Stimulated activated CD4-positive, alpha-beta T cell treated with anti-CD3 and anti-CD28 coated beads, Interleukin-2, amount 100 ng/mL, for 48 hours (primary cell): ENCODE results near the gene ERC1.
"Not testable (repeated sequence)": the region's sequence is repeated elsewhere in the genome, so short reads cannot be mapped to it uniquely, and the experiment has no call there.

Source experiments
- DNase-seq, 2 donors: peaks; one replicate each; pipeline ENCODE4 v3.0.0-alpha.2; 2020

Gene ERC1

DNA sequence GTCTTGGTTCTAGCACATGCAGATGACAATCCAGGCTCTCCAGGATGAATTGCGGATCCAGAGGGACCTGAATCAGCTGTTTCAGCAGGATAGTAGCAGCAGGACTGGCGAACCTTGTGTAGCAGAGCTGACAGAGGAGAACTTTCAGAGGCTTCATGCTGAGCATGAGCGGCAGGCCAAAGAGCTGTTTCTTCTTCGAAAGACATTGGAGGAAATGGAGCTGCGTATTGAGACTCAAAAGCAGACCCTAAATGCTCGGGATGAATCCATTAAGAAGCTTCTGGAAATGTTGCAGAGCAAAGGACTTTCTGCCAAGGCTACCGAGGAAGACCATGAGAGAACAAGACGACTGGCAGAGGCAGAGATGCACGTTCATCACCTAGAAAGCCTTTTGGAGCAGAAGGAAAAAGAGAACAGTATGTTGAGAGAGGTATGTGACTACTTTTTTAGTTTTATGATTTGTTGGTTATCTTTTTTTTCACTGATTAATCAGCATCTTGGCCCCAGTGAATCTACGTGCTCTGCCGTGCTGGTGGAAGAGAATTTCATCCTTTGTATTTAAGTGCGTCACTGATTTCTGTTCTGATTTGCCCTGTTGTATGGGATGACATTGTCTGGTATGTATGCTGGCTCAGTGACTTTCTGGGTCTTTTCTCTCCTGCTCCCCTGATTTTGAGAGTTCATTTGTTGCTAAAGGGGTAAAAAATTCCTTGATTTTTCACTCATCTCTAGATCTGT, 92.3 kb downstream of the ERC1 start:
- DNase-seq = no peak

DNA sequence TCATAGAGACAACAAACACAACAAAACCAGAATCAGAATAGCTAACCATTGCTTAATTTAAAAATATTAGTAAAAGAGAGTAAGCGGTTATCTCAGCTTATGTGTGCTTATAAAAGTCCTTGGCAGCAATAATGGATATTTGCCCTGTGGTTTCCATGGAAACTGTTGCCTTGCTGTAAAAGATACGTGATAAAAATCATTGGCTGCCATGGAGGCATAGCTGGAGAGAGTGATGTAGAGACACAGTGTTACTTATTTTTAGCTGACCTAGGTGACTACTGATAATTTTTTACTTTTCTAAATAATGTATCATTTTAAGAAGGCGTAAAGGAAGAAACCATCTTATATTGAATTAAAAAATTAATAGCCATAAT, 92.9 kb downstream of the ERC1 start:
- DNase-seq = no peak

DNA sequence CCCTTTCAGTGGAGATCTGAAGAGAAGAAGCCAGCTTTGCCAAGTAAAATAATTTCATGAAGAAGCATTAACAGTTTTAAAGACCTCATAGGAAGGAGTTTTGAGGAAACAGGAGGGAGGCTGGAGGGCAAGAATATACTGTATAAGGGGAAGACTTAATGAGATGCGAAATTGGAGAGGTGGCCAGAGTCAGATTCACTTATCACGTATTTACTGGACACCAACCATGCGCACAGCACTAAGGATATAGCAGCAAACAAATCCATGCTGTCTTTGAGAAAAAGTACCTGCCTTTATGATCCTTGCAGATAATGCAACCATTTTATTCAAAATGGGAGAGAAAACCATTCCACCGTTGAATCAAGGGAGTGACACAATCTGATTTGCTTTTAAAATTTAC, 100.3 kb downstream of the ERC1 start:
- DNase-seq = no peak

DNA sequence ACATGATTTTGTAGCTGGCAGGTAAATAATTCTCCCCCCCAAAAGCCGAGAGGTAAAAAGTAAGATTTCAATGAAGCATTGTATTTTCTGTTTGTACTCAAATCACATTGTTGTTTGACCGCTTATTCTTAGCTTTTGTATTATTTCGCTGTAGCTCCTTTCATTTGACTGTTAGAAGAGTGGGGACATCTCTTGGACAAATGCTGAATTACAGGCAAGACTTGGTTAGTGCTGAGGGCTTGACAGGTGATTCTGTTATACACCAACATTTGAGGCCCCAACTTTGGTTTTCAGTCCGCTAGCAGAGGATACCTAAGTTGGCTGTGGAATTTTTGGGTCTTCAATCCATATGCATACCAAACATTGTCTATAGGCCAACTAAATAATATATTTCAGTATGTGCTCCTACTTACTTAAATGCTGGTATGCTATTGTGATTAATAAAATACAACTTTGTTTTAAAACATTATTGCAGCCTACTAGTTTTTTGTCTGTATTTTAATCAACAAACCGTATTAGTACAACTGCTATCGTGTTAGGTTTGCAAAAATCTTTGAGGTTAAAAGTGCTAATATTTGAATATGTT, 102.2 kb downstream of the ERC1 start:
- peak; percentile 13 to 38 for DNase-seq

DNA sequence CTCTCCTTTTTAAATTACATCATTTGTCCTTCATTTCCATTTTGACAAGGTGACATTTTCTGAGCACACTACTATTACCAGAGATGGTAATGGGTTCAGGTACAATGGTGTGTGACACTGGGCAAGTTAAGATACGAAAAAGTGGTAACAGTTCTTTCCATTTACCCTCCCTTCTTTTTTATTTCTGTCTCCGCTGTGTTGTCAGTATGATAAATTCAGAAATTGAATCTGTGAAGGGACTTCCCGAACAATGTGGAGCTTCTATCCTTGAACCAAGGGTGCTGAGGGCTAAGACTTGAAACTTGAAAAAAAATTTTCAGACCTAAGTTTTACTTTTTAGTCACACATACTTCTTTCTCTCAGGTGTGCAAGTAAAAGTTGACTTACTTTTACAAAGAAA, 103.7 kb downstream of the ERC1 start:
- DNase-seq = no peak

DNA sequence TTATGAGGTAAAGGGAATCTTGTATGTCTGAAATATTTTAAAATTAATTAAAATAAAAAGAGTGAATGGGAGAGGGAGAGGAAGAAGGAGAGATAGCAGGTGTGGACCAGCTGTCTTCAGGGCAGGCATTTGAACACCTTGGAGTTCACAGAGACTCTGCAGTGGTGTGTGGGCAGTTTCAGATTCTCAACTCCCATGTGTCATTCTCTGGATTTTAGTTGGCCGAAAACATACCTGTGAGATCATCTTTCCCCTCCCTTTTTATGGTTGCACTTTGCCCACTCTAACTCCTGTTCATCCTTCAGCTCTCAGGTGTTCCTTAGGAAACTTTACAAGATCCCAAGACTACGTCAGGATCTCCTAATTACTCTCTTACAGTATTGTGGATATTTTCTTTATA, 108.1 kb downstream of the ERC1 start:
- DNase-seq = peak in 1 of 2 donors; percentile 17

DNA sequence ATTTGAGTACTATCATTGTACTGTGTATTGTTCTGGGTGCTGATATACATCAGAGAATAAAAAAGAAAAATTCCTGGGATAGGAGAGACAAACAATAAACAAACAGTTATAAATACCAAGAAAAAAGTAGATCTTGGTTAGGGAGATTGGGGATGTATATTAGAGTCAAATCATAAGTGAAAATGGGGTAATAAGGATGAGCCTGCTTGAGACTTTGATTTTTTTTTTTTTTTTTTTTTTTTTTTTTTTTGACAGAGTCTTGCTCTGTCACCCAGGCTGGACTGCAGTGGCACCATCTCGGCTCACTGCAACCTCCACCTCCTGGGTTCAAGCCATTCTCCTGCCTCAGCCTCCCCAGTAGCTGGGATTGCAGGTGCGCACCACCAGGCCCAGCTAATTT, 108.6 kb downstream of the ERC1 start:
- DNase-seq = not testable (repeated sequence)

DNA sequence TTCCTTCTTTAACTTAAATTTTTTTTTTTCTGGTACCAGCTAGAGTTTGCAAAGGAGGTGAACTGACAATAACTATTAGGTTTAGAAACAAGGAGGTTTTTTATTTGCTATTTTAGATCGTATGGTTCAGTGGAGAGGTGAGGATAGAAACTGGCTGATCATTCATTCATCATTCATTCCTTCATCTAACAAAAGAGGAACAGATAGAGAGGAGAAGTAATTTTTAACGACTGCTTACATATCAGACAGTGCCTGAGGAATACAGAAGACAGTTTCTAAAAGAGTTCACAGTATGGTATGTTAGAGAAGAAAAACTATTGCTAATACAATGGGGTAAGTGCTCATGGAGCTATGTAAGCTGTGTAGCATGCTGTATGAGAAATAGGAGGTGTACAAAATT, 111.1 kb downstream of the ERC1 start:
- no peak for DNase-seq

DNA sequence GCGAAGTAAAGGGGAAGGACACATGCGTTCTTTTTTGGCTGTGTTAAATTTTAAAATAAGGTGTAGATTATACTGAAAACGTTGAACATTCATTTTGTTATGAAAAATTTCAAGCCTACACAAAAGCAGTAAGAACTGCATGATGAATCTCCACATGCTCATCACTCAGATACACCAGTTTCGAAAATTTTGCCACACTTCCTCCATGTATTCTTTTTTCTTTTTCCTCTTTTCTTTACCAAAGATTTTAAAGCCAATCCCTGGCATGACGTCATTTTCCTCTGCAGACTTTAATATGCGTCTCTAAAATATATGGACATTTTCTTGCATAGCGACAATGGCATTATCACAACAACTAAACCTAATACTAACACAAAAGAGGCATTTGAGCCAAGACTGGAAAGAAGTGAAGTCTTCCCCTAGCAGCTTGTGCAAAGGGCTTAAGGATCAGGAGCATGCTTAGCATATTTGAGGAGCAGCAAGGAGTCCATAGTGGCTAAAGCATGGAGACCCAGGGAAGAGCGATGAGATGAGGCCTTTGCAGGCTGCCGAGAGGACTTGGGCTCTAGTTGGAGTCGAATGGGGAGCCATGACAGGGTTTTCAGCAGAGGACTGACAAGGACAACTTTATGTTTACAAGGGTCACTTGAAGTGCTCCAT, 111.9 kb downstream of the ERC1 start:
- no peak for DNase-seq

DNA sequence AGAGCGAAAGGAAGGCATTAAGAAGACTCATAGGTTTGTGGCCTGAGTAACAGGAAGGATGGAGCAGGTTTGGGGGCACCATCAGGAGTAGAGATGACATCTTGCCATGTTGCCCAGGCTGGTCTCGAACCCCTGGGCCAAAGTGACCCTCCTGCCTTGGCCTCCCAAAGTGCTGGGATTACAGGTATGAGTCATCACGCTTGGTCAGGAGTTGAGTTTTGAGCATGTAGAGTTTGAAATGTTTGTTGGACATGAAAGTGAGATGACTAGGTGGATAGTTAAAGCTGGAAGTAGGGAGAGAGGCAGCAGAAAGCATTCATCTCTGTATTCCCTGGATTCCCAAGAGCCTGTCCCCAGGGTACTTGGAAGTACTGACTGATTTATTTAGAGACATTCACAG, 112.6 kb downstream of the ERC1 start:
- no peak for DNase-seq

DNA sequence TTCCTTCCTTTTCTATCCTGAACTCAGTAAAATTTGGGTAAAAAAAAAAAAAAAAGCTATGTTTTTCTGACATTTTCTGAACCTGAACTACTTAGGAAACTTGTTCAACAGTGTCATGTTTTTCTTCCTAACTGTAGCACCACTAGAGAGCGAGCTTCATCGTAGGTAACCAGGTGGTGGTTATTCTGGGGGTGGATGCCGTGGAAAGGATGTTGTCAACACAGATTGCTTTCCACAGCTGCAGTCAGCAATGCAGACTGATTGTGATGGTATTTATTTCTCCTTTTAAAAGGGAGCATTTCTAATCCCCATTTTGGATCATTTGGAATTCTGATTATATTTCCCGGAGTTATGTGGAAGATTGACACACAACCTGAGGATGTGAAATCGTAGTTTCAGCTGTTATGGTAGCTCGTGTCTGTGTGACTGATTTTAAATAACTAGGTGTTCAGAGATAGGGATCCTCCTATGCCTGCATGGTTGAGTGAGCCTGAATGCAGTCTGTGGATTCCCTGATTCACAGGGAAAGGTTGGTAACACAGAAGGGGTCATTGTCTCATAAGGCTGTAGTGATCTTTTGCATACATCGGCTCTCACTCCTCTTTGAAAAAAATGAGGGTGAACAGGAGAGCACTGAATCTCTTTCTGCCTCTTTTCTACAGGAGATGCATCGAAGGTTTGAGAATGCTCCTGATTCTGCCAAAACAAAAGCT, 113.2 kb downstream of the ERC1 start:
- no peak for DNase-seq

DNA sequence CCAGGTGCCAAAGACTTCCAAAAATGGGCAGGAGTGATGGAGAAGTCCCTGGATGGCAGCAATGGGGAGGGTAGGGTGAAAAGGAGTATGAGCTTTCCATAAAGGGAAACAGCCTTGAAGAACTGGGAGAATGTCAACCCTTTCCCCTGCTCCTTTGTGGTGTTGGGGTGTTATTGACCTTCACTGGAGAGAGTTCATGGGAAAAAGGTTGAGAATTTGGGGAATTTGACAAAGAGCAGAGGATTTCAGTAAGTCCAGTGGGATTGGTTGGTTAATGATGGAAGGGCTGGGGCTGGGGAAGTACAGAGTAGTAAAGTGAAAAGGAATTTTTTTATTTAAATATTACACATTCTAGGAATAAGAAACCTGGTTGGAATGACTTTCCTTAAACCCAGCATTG, 116.6 kb downstream of the ERC1 start:
- no peak for DNase-seq

DNA sequence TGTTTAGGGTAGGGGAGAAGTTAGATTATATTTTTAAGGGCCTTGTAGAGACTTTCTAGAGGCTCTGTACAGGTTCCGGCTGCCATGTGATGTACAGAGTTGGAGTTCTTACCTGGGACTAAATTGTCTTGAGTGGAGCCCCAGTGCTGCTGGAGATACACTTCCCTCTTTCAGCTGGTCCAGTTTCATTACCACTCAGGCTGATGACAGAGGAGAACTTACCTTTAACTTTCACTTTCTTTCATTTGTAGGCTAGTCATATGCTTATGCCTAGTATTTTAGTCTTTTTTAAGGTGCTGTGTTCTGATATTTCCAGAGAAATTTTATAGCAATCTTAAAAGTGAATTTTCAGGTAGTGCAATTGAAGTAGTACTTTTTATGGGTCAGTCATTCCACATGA, 117.3 kb downstream of the ERC1 start:
- DNase-seq = no peak

DNA sequence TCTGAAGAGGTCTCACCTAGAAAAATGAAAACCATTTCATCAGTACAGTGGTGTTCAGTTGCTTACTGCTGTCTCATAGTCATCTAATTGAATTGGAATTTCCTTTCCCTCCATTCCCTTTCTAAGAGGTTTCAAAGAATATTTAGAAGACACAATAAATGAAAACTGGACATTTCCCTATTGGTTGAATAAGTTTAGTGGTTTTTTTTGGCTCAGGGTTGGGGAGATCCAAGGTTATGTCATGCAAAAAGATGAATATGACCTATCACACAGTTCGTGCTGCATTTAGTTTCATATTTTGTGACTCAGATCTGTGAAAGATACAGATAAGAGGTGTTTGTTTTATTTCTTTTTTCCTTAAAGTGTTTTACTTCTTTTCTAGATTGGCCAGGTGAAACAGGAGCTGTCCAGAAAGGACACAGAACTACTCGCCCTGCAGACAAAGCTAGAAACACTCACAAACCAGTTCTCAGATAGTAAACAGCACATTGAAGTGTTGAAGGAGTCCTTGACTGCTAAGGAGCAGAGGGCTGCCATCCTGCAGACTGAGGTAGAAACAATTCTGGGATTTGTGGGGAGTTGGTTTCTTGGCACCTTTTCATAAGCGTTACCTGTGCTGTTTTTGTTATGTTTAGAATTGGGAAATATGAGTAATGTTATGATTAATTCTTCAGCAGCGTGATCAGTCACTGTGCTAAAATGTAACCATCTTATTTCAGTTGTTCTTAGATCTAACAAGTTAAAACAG, 124.6 kb downstream of the ERC1 start:
- DNase-seq = no peak

DNA sequence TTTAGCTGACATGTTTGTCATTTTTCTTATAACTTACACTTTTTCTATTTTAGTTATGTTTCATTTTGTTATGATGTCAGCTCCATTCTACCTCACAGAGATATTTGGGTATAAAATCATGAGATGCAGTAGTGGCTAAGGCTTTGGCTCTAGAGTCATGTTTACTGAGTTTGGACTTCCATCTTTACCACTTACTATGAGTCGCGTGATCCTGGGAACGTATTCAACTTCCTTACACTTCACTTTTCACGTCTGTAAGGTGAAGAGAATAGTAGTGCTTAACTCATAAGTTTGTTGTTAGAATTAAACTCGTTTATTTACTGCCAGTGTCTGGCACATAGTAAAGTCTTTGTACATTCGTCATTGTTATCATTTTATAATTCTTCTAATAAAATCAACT, 126.3 kb downstream of the ERC1 start:
- no peak for DNase-seq

DNA sequence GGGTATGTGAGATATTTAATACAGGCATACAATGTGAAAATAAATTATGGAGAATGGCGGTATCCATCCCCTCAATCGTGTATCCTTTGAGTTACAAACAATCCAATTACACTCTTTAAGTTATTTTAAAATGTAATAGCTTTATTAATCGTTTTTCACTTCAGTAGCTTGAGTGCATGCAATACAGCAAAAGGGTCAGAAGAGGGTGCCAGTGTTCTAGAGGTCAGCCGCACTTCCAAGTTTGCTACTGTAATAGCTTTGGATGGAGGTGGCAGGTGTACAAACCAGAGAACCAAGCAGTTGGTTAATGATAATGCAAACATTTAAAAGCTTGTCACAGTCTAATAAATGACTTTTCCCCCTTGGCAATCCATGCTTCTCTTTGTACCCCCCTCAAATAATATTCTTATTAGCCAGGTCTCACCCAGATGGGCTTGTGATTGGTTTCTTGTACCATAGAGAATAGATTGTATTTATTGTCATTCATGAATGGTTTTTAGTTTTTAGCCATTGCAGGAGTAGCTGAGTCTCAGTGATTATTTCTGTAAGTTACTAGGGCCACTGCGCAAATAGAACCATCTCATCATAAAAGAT, 127.0 kb downstream of the ERC1 start:
- peak; percentile 57 to 67 for DNase-seq

DNA sequence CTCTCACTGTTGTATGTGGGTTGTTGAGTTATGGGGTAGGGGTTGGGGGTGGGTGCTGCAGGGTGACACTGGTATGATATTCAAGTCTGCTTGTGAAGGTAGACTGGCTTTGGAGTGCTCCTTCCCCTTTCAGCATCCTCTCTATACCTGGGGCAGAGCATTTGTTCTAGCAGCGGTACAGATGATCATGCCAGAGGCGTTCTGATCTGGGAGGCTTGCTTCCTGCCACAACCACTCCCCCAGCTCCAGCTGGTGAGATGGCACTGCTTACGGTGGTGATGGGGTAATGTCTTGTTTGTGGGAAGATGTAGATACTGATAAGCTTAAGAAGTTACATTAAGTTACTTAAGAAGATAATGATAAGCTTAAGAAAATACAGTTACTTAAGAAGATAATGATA, 131.8 kb downstream of the ERC1 start:
- no peak for DNase-seq

DNA sequence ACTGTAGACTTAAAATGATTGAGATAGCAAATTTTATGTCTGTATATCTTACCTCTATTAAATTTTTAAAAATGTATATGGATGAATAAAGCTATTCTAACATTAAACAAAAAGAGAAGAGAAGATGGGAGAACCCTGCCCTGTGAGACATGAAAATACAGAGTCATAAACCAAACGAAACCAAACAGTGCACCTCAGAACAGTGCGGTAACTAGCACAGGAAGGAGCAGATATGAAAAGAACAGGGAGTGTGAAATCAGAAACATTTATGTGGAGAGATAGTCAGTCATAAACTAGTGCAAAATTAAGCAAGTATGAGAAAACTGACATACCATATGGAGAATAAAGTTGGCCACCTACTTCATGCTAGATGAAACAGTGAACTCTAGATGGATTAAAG, 135.1 kb downstream of the ERC1 start:
- no peak for DNase-seq

DNA sequence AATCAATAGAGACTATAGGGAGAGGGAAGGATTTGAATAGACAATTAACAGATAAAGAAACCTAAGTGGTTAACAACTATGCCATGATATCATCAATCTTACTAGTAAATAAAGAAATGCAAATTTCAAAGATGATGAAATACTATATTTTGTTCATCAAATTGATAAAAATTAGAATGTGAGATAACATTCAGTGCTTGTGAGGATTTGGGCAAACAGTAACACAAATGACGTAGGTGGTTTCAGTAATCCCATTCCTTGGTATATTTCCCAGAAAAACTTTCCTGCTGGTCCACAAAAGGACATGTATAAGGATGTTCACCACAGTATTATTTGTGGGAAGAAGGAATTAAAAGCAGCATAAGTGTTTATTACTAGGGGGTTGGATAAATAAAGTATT, 136.0 kb downstream of the ERC1 start:
- DNase-seq = no peak

DNA sequence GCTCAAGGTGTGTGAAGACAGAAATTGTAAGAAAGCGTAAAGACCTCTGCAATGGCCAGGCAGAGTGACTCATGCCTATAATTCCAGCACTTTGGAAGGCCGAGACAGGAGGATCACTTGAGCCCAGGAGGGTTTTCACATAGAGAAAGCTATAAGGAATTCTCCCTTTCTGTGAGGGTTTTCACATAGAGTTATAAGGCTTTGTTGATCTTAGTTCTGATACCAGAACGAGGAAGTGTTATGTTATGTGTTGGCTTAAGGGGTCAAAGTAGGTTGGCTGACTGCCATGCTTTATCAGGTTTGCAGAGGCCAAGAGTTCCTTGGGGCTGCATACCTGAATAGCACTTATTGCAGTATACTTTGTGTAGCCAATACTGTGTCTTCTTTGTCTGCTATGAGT, 139.1 kb downstream of the ERC1 start:
- no peak for DNase-seq

DNA sequence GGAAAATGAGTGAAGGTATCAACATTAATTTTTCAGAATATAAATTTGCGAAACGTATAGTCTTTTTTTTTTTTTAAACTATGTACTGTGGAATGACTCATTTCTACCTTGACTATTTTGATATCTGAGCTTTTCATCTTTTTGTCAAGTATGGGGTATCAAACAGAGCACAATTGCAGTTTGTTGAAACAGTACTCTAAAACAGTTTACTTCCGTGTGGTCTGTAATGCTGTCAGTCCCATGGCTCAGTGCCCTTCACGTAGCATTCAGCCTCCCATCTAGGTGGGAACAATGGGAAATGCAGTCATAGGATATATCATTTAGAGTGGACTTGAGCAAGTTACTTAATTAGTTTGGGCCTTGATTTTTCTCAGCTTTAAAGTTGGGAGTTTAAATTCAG, 139.5 kb downstream of the ERC1 start:
- DNase-seq = no peak

DNA sequence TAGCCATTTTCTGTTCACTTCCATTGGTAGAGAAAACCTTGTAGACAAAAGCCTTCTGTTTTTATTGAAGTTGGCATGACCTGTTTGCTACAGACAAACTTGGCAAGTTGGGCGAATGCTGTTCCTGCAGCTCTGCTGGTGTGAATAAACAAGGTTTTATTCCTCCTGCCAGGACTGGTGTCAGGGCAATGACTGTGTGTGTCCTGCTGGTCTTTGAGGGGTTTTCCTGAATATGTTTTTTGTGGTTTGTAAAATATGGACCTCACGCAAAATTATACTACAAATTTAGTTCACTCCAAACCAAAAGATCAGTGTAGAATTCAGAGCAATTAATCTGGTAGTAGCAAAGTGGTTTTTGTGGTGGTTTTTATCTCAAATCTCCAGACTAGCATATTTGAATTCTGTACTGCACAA, 140.8 kb downstream of the ERC1 start:
- DNase-seq = no peak

DNA sequence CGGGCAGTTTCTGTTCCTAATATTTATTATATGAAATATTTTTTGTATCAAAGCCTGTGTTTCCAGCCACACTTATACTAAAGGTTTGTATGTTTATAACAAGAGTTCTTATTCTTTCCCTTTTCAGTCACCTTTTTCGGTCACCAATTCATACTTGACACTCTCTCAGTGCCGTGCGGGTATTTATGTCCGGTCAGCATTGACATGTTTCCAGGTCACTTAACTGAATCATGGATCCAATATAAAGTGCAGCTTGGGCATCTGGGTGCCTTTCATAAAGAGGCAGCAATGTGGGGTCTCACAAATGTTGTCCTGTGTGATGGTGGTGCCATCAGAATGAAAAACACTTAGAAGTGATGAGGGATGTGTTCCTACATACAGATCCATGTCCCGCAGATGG, 141.3 kb downstream of the ERC1 start:
- no peak for DNase-seq
